HepG2 (cell line): ENCODE results near the gene FAM222B. TPM values are rescaled to one million over a fixed set of nuclear protein-coding genes. Genes with fewer than 3 reads are reported as not detected.

Experiments
- ATAC-seq: fragments of 200-7000 bp; cut with Tn5 transposase; 3 replicates; pipeline ENCODE4 v1.9.1; 2020; ENCODE audit warnings: mild to moderate bottlenecking, moderate library complexity
- BruUV-seq: library from RNA; stranded (reverse); fragments of 400-500 nt; replicated peaks from 2 replicates; lab custom pipeline; 2021; lab: Mats Ljungman, UMichigan
- CTCF ChIA-PET: fragments of 300-600 bp; formaldehyde crosslinking; extraction: SDS; loops from one replicate; lab custom pipeline; 2021; ENCODE audit warnings: low total read pairs, inconsistent platforms, low intra/inter-chr PET ratio; lab: Yijun Ruan, JAX
- POLR2A ChIA-PET: fragments of 350-600 bp; sonication (Branson Sonifier 250); formaldehyde crosslinking; loops from one replicate; lab custom pipeline; 2020; ENCODE audit warnings: antibody characterized with exemption, inconsistent platforms; lab: Yijun Ruan, JAX
- DNase-seq: peaks from one replicate; pipeline ENCODE4 v3.0.0-alpha.2; 2015; ENCODE audit warnings: low spot score
- FAIRE-seq: peaks from 3 replicates; lab custom pipeline; 2011; peaks lifted over from hg19 to GRCh38; lab: Jason Lieb, UNC
- H2AFZ ChIP-seq: one replicate; pipeline ENCODE4 v1.6.1; 2011; ENCODE audit warnings: low read length, inconsistent platforms
- H3K27ac ChIP-seq: fragments of 300-600 bp; 3 replicates; pipeline ENCODE4 v1.8.0; 2011; ENCODE audit warnings: mixed run types, mild to moderate bottlenecking, mixed read lengths, low read length, inconsistent platforms; ENCODE audit not compliant: insufficient read depth; ENCODE audit errors: extremely low read length
- H3K27me3 ChIP-seq, 2 experiments: fragments of 200-600 bp in 1 of 2; 2 replicates in 1 of 2; 3 replicates in 1 of 2; pipeline versions ENCODE4 v1.6.0 to v1.8.0; 2011; ENCODE audit warnings: low read length in 2 of 2, mild to moderate bottlenecking in 2 of 2, moderate library complexity in 2 of 2, inconsistent platforms in 1 of 2; ENCODE audit not compliant: insufficient read depth in 2 of 2, control insufficient read depth in 1 of 2
- H3K36me3 ChIP-seq, 2 experiments: fragments of 200-600 bp in 1 of 2; replicated peaks in 1 of 2; 2 replicates in 1 of 2; 3 replicates in 1 of 2; pipeline versions ENCODE4 v1.5.1 to v1.8.0; 2011; ENCODE audit warnings: low read length in 2 of 2, inconsistent platforms in 1 of 2; ENCODE audit not compliant: insufficient read depth in 2 of 2, control insufficient read depth in 1 of 2
- H3K4me1 ChIP-seq: 2 replicates; pipeline ENCODE4 v1.5.1; 2012; ENCODE audit warnings: low read length, inconsistent platforms; ENCODE audit not compliant: insufficient read depth
- H3K4me2 ChIP-seq: 2 replicates; pipeline ENCODE4 v1.6.0; 2011; ENCODE audit warnings: low read depth, low read length, inconsistent platforms
- H3K4me3 ChIP-seq, 3 experiments: fragments of 200-600 bp in 1 of 3; sonication (generic), shearing (Covaris generic) in 1 of 3; replicated peaks in 1 of 3; 2 replicates each; pipeline ENCODE4 v1.5.1; 2011 to 2016; ENCODE audit warnings: low read length in 3 of 3, inconsistent platforms in 2 of 3, low read depth in 2 of 3, mild to moderate bottlenecking in 2 of 3, control low read depth in 1 of 3, mixed read lengths in 1 of 3; ENCODE audit not compliant: insufficient read depth in 1 of 3
- H3K79me2 ChIP-seq: one replicate; pipeline ENCODE4 v1.6.1; 2011; ENCODE audit warnings: low read length, inconsistent platforms; ENCODE audit not compliant: insufficient read depth
- H3K9ac ChIP-seq: 2 replicates; pipeline ENCODE4 v1.6.0; 2011; ENCODE audit warnings: mild to moderate bottlenecking, low read depth, low read length, inconsistent platforms; ENCODE audit not compliant: insufficient read depth
- H3K9me3 ChIP-seq: 2 replicates; pipeline ENCODE4 v1.5.1; 2012; ENCODE audit warnings: mild to moderate bottlenecking, low read length
- H4K20me1 ChIP-seq: 2 replicates; pipeline ENCODE4 v1.6.0; 2011; ENCODE audit warnings: inconsistent platforms, mild to moderate bottlenecking, low read length, moderate library complexity; ENCODE audit not compliant: insufficient read depth
- FOXJ3 ChIP-seq: sonication (generic); formaldehyde crosslinking; IDR thresholded peaks from 2 replicates; pipeline ENCODE4 v1.4.0; 2020; ENCODE audit warnings: missing genetic modification reagents, mild to moderate bottlenecking, borderline replicate concordance
- FOXK1 ChIP-seq: sonication (generic); formaldehyde crosslinking; IDR thresholded peaks from 2 replicates; pipeline ENCODE4 v1.4.0; 2020; ENCODE audit warnings: low read depth, missing genetic modification reagents, borderline replicate concordance
- GLI4 ChIP-seq: sonication (generic); formaldehyde crosslinking; IDR thresholded peaks from 2 replicates; pipeline ENCODE4 v1.5.1; 2020; ENCODE audit warnings: missing genetic modification reagents, mild to moderate bottlenecking, moderate library complexity, borderline replicate concordance
- JARID2 ChIP-seq: sonication (generic); formaldehyde crosslinking; IDR thresholded peaks from 2 replicates; pipeline ENCODE4 v1.8.1; 2023; ENCODE audit warnings: missing genetic modification reagents, inconsistent platforms; ENCODE audit not compliant: insufficient replicate concordance
- MAF1 ChIP-seq: sonication (generic); formaldehyde crosslinking; IDR thresholded peaks from 2 replicates; pipeline ENCODE4 v1.5.0; 2020; ENCODE audit warnings: missing genetic modification reagents, borderline replicate concordance
- NFAT5 ChIP-seq: sonication (generic); formaldehyde crosslinking; IDR thresholded peaks from 2 replicates; pipeline ENCODE4 v1.4.0; 2020; ENCODE audit warnings: missing genetic modification reagents
- NFYB ChIP-seq: sonication (generic); formaldehyde crosslinking; IDR thresholded peaks from 2 replicates; pipeline ENCODE4 v1.4.0; 2020; ENCODE audit warnings: missing genetic modification reagents
- RORA ChIP-seq: sonication (generic); formaldehyde crosslinking; IDR thresholded peaks from 2 replicates; pipeline ENCODE4 v1.5.0; 2020; ENCODE audit warnings: mild to moderate bottlenecking, missing genetic modification reagents, moderate library complexity
- SNAPC2 ChIP-seq: sonication (generic); formaldehyde crosslinking; IDR thresholded peaks from 2 replicates; pipeline ENCODE4 v1.8.1; 2022; ENCODE audit warnings: mild to moderate bottlenecking, missing genetic modification reagents
- ZFYVE20 ChIP-seq: sonication (generic); formaldehyde crosslinking; IDR thresholded peaks from 2 replicates; pipeline ENCODE4 v1.8.0; 2023; ENCODE audit warnings: low read depth, mild to moderate bottlenecking, moderate library complexity, missing genetic modification reagents, borderline replicate concordance
- ZNF17 ChIP-seq: sonication (generic); formaldehyde crosslinking; IDR thresholded peaks from 2 replicates; pipeline ENCODE4 v1.5.0; 2020; ENCODE audit warnings: mild to moderate bottlenecking, missing genetic modification reagents
- ZNF225 ChIP-seq: sonication (generic); formaldehyde crosslinking; IDR thresholded peaks from 2 replicates; pipeline ENCODE4 v1.4.0; 2020; ENCODE audit warnings: mild to moderate bottlenecking, missing genetic modification reagents
- ZNF264 ChIP-seq: sonication (generic); formaldehyde crosslinking; IDR thresholded peaks from 2 replicates; pipeline ENCODE4 v1.4.0; 2020; ENCODE audit warnings: missing genetic modification reagents
- ZNF34 ChIP-seq: sonication (generic); formaldehyde crosslinking; IDR thresholded peaks from 2 replicates; pipeline ENCODE4 v1.4.0; 2020; ENCODE audit warnings: mild to moderate bottlenecking, missing genetic modification reagents, borderline replicate concordance
- ZNF430 ChIP-seq: sonication (generic); formaldehyde crosslinking; IDR thresholded peaks from 2 replicates; pipeline ENCODE4 v1.9.0; 2021; ENCODE audit warnings: mild to moderate bottlenecking, missing genetic modification reagents
- ZNF564 ChIP-seq: sonication (generic); formaldehyde crosslinking; IDR thresholded peaks from 2 replicates; pipeline ENCODE4 v1.8.1; 2023; ENCODE audit warnings: mild to moderate bottlenecking, missing genetic modification reagents
- WGBS: methylation state at CpG from one replicate; pipeline ENCODE4 v1.1.6; 2017; ENCODE audit warnings: low lambda C conversion rate; 5-methylcytosine and 5-hydroxymethylcytosine counted together
- in situ Hi-C: cut with HindIII; loops from 2 replicates; pipeline ENCODE4 v1.10.0; 2017; ENCODE audit warnings: low pct_unique_long_range_greater_than_20kb; ENCODE audit not compliant: extremely low pct_ligation_motif_present
- intact Hi-C: fragments of 100-400 bp; cut with micrococcal nuclease; formaldehyde crosslinking; loops from one replicate; pipeline ENCODE4 v1.10.0; 2022; ENCODE audit not compliant: unreplicated experiment
- polyA plus RNA-seq, 8 experiments: library from polyadenylated mRNA; depleted of rRNA in 3 of 8; stranded (reverse) in 7 of 8; unstranded in 1 of 8; fragments of >200 nt; fragmentation: Illumina TruSeq in 4 of 8; extraction: Trizol in 4 of 8; gene quantifications; 2 replicates each; pipeline versions ENCODE4 v1.2.1 to v1.2.3, GENCODE V29; 2011 to 2016; ENCODE audit warnings: low read depth in 4 of 8, missing spikeins in 1 of 8, mixed read lengths in 1 of 8; ENCODE audit not compliant: insufficient read depth in 1 of 8
- total RNA-seq, 5 experiments: library from RNA; depleted of rRNA; stranded (reverse); fragments of >200 nt; fragmentation: Illumina TruSeq; extraction: Trizol; gene quantifications; 2 replicates each; pipeline ENCODE4 v1.2.3, GENCODE V29; 2016; ENCODE audit warnings: low read depth in 1 of 5

The FAM222B gene
- total and polyA plus RNA-seq, 2 of the 13 experiments (the other 11 are each of a cell fraction or from before 2014, with no cell fraction given) = 3.5 to 7.3 TPM

DNA sequence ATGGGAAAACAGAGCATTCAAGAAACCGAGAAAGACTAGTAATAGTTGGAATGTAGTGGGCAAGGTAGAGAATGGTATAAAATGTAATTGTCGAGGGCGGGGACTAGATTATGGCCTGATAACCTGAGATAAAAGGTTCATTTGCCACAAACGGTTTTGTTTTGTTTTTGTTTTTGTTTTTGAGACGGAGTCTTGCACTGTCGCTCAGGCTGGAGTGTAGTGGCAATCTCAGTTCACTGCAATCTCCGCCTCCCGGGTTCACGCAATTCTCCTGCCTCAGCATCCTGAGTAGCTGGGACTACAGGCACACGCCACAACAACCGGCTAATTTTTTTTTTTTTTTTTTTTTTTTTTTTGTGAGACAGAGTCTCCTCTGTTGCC, 112.7 kb downstream of the FAM222B start (continued):
- TF ChIP-seq FOXJ3 (no peak), SNAPC2 (CRISPR knock-in tag) (no peak), ZNF34 (CRISPR knock-in tag) (no peak), MAF1 (CRISPR knock-in tag) (no peak), ZNF264 (CRISPR knock-in tag) (no peak), ZNF564 (CRISPR knock-in tag) (no peak)

DNA sequence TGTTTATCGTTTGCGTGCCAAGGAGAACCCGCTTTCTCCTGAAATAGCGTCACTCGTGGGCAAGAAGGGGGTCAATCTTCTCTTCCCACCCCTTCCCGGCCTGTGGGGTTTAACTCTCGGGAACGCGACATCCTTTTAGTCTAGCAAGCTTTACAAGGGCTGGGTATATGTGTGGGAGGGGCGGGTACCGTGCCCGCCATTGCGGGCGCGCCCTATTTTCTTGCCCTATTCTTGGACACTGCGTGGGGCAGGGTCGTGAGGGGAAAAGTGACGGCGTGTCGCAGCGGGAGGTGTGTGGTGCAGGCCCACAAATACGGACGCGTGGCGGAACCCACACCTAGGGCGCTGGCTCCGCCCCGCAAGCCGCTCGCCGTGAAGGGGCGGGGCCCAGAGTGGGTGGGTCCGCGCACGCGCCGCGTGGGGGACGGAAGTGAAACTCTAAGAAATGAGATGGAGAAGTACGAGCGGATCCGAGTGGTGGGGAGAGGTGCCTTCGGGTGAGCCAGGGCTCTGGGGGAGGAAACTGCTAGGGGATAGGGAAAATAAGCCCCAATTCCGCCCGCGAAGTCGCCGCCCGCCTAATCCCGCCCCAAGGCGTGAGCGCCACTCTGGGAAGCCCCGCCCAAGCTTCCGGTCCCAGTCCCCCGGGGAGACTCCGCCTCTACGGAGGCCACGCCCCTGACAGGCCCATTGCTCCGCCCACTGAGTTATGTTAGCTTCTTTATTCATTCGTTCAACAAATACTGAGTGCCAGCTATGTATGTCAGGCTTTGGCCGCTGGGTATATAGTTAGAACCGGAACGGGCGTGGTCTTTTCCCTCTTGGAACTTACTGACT, 114.0 kb downstream of the FAM222B start, which contains the start of gene NEK8:
TSS of gene NEK8 (plus strand) at position 425 of the 837 bp plus-strand sequence. CDS start at position 451, 26 bp downstream.
- no peaks in the 10 kb centered on the region; a peak in 1 of 5 replicates for H3K27me3 ChIP-seq
- POLR2A ChIA-PET = interaction anchor here (0.8 to 8.7 kb wide), 27 partner anchors 9 to 223 kb away, joined by 3 to 590 read pairs (median 5); partner anchors contain the start of genes BLTP2, FAM222B, FLOT2 and PHF12
- H3K4me3 ChIP-seq = peak within 1 kb of the TSS; percentile 73 to 90 (median 87)
- H2AFZ ChIP-seq = no peak within 1 kb of the TSS
- H3K4me2 ChIP-seq = peak within 1 kb of the TSS; percentile 90
- peaks cover 2 to 11% of the 10 kb centered on the region in 2 experiments; a peak in 2 of 5 replicates for H3K36me3 ChIP-seq
- in situ Hi-C loops (loop anchor here (25.0 kb wide), 1 partner anchor 384 kb away; no protein-coding TSS in a partner anchor), intact Hi-C loops (loop anchor here (1.0 kb wide), 1 partner anchor 17 kb away; no protein-coding TSS in a partner anchor)
- CTCF ChIA-PET = interaction anchor here (2.6 to 5.0 kb wide), 2 partner anchors 15 to 22 kb away, joined by 14 to 142 read pairs; partner anchors contain the start of gene TRAF4
- under 1% methylated on average over 53 of the region's 64 CpGs for WGBS
- peaks cover 4% of the 10 kb centered on the region for H3K79me2 ChIP-seq
- BruUV-seq = no TSS peak
- H3K27ac ChIP-seq = peak within 1 kb of the TSS; percentile 88
- peaks cover 36% of the 10 kb centered on the region for H3K4me1 ChIP-seq
- peaks cover 12% of the 10 kb centered on the region for H4K20me1 ChIP-seq
- ATAC-seq = peak; percentile 13
- FAIRE-seq = peak; percentile 78
- peak within 1 kb of the TSS; percentile 79 for H3K9ac ChIP-seq
- H3K9me3 ChIP-seq = no peaks in the 10 kb centered on the region
- DNase-seq = peak; percentile 94
- TF ChIP-seq ZNF430 (CRISPR knock-in tag) (peak; percentile 12; the same call in 1 of the 2 replicates), JARID2 (CRISPR knock-in tag) (no peak), ZNF17 (CRISPR knock-in tag) (no peak), NFYB (CRISPR knock-in tag) (no peak; the same call in 1 of the 2 replicates), NFAT5 (CRISPR knock-in tag) (no peak), ZFYVE20 (CRISPR knock-in tag) (no peak), GLI4 (CRISPR knock-in tag) (no peak), ZNF225 (CRISPR knock-in tag) (no peak), RORA (no peak), FOXK1 (CRISPR knock-in tag) (no peak)
